Liver (tissue), 9 donors: ENCODE results near the gene PLPPR2. TPM values are rescaled to one million over a fixed set of nuclear protein-coding genes. Genes with fewer than 3 reads are reported as not detected.

Source experiments
- DNase-seq: peaks from one replicate; pipeline ENCODE4 v3.0.0-alpha.2; 2017; ENCODE audit warnings: low spot score
- H3K27ac ChIP-seq, 2 donors: one replicate each; pipeline ENCODE4 v1.7.0; 2013; ENCODE audit warnings: inconsistent platforms in 2 of 2, low read length in 2 of 2, control low read depth in 1 of 2, low read depth in 1 of 2, mild to moderate bottlenecking in 1 of 2
- H3K27me3 ChIP-seq, 4 donors: one replicate each; pipeline versions ENCODE4 v1.6.1 to v1.7.0; 2013; ENCODE audit warnings: low read length in 3 of 4, inconsistent platforms in 1 of 4, mild to moderate bottlenecking in 1 of 4, moderate library complexity in 1 of 4; ENCODE audit not compliant: control insufficient read depth in 4 of 4, insufficient read depth in 4 of 4
- H3K36me3 ChIP-seq, 4 donors: one replicate each; pipeline versions ENCODE4 v1.6.1 to v1.7.0; 2013; ENCODE audit warnings: low read length in 3 of 4, mild to moderate bottlenecking in 3 of 4, low read depth in 1 of 4, moderate library complexity in 1 of 4; ENCODE audit not compliant: control insufficient read depth in 4 of 4, insufficient read depth in 3 of 4
- H3K4me1 ChIP-seq, 4 donors: one replicate each; pipeline versions ENCODE4 v1.6.1 to v1.7.0; 2013; ENCODE audit warnings: low read length in 3 of 4, mild to moderate bottlenecking in 3 of 4, moderate library complexity in 1 of 4; ENCODE audit not compliant: control insufficient read depth in 4 of 4, insufficient read depth in 4 of 4
- H3K4me3 ChIP-seq, 3 donors: one replicate each; pipeline versions ENCODE4 v1.6.1 to v1.7.0; 2013; ENCODE audit warnings: low read length in 3 of 3, control low read depth in 1 of 3, low read depth in 1 of 3, mild to moderate bottlenecking in 1 of 3
- H3K9ac ChIP-seq, 2 donors: one replicate each; pipeline ENCODE4 v1.7.0; 2013; ENCODE audit warnings: low read length in 2 of 2, mild to moderate bottlenecking in 2 of 2, moderate library complexity in 2 of 2, control low read depth in 1 of 2, low read depth in 1 of 2
- H3K9me3 ChIP-seq, 4 donors: one replicate each; pipeline versions ENCODE4 v1.6.1 to v1.7.0; 2013; ENCODE audit warnings: low read length in 3 of 4; ENCODE audit not compliant: control insufficient read depth in 4 of 4
- ATF3 ChIP-seq: IDR thresholded peaks from 2 replicates; pipeline ENCODE4 v1.6.1; 2016; ENCODE audit warnings: antibody characterized with exemption
- CTCF ChIP-seq: fragments of 150-350 bp; IDR thresholded peaks from 2 replicates; pipeline ENCODE4 v1.5.1; 2017; ENCODE audit warnings: improper control_type of control experiment, low read depth, low read length; ENCODE audit not compliant: missing input control
- EGR1 ChIP-seq, 2 donors: IDR thresholded peaks; 2 replicates each; pipeline ENCODE4 v1.6.1; 2016 to 2018; ENCODE audit warnings: antibody characterized with exemption in 2 of 2, low read depth in 2 of 2
- FOXA2 ChIP-seq: IDR thresholded peaks from 2 replicates; pipeline ENCODE4 v1.6.1; 2016; ENCODE audit warnings: antibody characterized with exemption
- HNF4A ChIP-seq, 2 donors: conservative IDR thresholded peaks; 2 replicates each; pipeline ENCODE4 v1.6.1; 2016; ENCODE audit warnings: antibody characterized with exemption in 2 of 2, mild to moderate bottlenecking in 2 of 2
- JUND ChIP-seq, 2 donors: IDR thresholded peaks; 2 replicates each; pipeline ENCODE4 v1.6.1; 2016; ENCODE audit warnings: antibody characterized with exemption in 2 of 2
- MAX ChIP-seq: IDR thresholded peaks from 2 replicates; pipeline ENCODE4 v1.6.1; 2016; ENCODE audit warnings: antibody characterized with exemption
- NR2F2 ChIP-seq: IDR thresholded peaks from 2 replicates; pipeline ENCODE4 v1.6.1; 2016; ENCODE audit warnings: antibody characterized with exemption
- REST ChIP-seq: IDR thresholded peaks from 2 replicates; pipeline ENCODE4 v1.6.1; 2016; ENCODE audit warnings: antibody characterized with exemption, mild to moderate bottlenecking
- RXRA ChIP-seq, 2 donors: IDR thresholded peaks; 2 replicates each; pipeline ENCODE4 v1.6.1; 2017 to 2018; ENCODE audit warnings: antibody characterized with exemption in 2 of 2, mild to moderate bottlenecking in 1 of 2
- SP1 ChIP-seq: IDR thresholded peaks from 2 replicates; pipeline ENCODE4 v1.6.1; 2018; ENCODE audit warnings: antibody characterized with exemption, mild to moderate bottlenecking
- TAF1 ChIP-seq: conservative IDR thresholded peaks from 2 replicates; pipeline ENCODE4 v1.6.1; 2016; ENCODE audit warnings: antibody characterized with exemption, mild to moderate bottlenecking
- WGBS: extraction: QIAGEN DNeasy Blood & Tissue Kit; methylation state at CpG from one replicate; pipeline ENCODE4 v1.1.7; 2013; 5-methylcytosine and 5-hydroxymethylcytosine counted together
- polyA plus RNA-seq, 2 donors: library from polyadenylated mRNA; stranded (reverse) in 1 of 2; unstranded in 1 of 2; fragments of 200-250 nt in 1 of 2; fragments of >200 nt in 1 of 2; fragmentation: Nextera tagmentation in 1 of 2; extraction: Ambion mirVana in 1 of 2; gene quantifications; one replicate each; pipeline versions ENCODE4 v1.2.1 to v1.2.3, GENCODE V29; 2013 to 2015
- total RNA-seq, 2 donors: library from RNA; depleted of rRNA; stranded (reverse); fragments of >200 nt; gene quantifications; one replicate each; pipeline ENCODE4 v1.2.3, GENCODE V29; 2014
- donor health status: healthy.
- donor health status: healthy.
- donor health status: healthy.
- donor health status: healthy.
- donor health status: healthy.

PLPPR2 gene
- total and polyA plus RNA-seq, 4 donors: 1.3 to 12.6 (median 7.3) TPM

- no peak overlapping the region for H3K9ac ChIP-seq
- no peaks in the 10 kb centered on the region for H3K9me3 ChIP-seq
- no peak overlapping the region for H3K4me3 ChIP-seq
- no peak for DNase-seq
- no peak overlapping the region for H3K27ac ChIP-seq
- H3K4me1 ChIP-seq: no peaks in the 10 kb centered on the region
- no peaks in the 10 kb centered on the region for H3K27me3 ChIP-seq
- TF ChIP-seq CTCF: no peak
- peaks cover 3 to 8% (median 7%) of the 10 kb centered on the region in 4 donors for H3K36me3 ChIP-seq
- 95% methylated on average over 22 of the region's 22 CpGs for WGBS
Observed at GRCh38 chr19:11397089-11397610, 41.9 kb downstream of the PLPPR2 start.

- no peak for DNase-seq
- 95% methylated on average over 9 of the region's 9 CpGs for WGBS
Observed at GRCh38 chr19:11399667-11400066, 44.4 kb downstream of the PLPPR2 start.

More at GRCh38 chr19:11399667-11400066, 44.4 kb downstream of the PLPPR2 start:
- Histone ChIP-seq H3K36me3 (peaks cover 0 to 11% (median 8%) of the 10 kb centered on the region in 4 donors), H3K9me3 (no peaks in the 10 kb centered on the region), H3K27me3 (no peaks in the 10 kb centered on the region), H3K9ac (no peak overlapping the region), H3K4me1 (no peaks in the 10 kb centered on the region), H3K27ac (no peak overlapping the region), H3K4me3 (no peak overlapping the region)
- no peak for TF ChIP-seq TAF1
- no peak for TF ChIP-seq MAX
- TF ChIP-seq EGR1 (IDR thresholded peaks at IDR 0.05; ENCODE audit: low read depth in 2 of 2): no peak
- no peak for TF ChIP-seq FOXA2
- no peak for TF ChIP-seq ATF3
- no peak for TF ChIP-seq NR2F2
- no peak for TF ChIP-seq CTCF
- no peak for TF ChIP-seq REST
- TF ChIP-seq JUND (IDR thresholded peaks at IDR 0.05): no peak
- TF ChIP-seq SP1: no peak
- no peak for TF ChIP-seq RXRA (IDR thresholded peaks at IDR 0.05)
- TF ChIP-seq HNF4A (conservative IDR thresholded peaks at IDR 0.05): no peak
